ENCODE measurements around the gene SOBP.

SOBP gene

GRCh38 chr6:107585815-107586435 is 96.0 kb downstream of the SOBP start:
- DNase-seq (ENCODE audit: low read depth in 2 of 2): no peak

- DNase-seq (ENCODE audit: low read depth in 2 of 2): no peak
These were observed 97.5 kb downstream of the SOBP start for GRCh38 chr6:107587451-107587850.

GRCh38 chr6:107589199-107589598 is 99.3 kb downstream of the SOBP start:
- no peak for DNase-seq (ENCODE audit: low read depth in 2 of 2)

- no peak for DNase-seq (ENCODE audit: low read depth in 2 of 2)
These were observed 100.0 kb downstream of the SOBP start for GRCh38 chr6:107589934-107590333.

- DNase-seq (ENCODE audit: low read depth in 2 of 2): no peak
These were observed 100.5 kb downstream of the SOBP start for GRCh38 chr6:107590378-107590777.

- no peak for DNase-seq (ENCODE audit: low read depth in 2 of 2)
These were observed 101.4 kb downstream of the SOBP start for GRCh38 chr6:107591346-107591745.

GRCh38 chr6:107592806-107593205 is 102.9 kb downstream of the SOBP start:
- DNase-seq (ENCODE audit: low read depth in 2 of 2): no peak

GRCh38 chr6:107594736-107595135 is 104.8 kb downstream of the SOBP start:
- DNase-seq (ENCODE audit: low read depth in 2 of 2): no peak

GRCh38 chr6:107598091-107598490 is 108.2 kb downstream of the SOBP start:
- DNase-seq (ENCODE audit: low read depth in 2 of 2): no peak

GRCh38 chr6:107599043-107599442 is 109.1 kb downstream of the SOBP start:
- DNase-seq (ENCODE audit: low read depth in 2 of 2): no peak

- DNase-seq (ENCODE audit: low read depth in 2 of 2): no peak
These were observed 110.2 kb downstream of the SOBP start for GRCh38 chr6:107600121-107600520.

GRCh38 chr6:107600936-107601335 is 111.0 kb downstream of the SOBP start:
- peak; percentile 56 to 65 for DNase-seq (ENCODE audit: low read depth in 2 of 2)

GRCh38 chr6:107601406-107601805 is 111.5 kb downstream of the SOBP start:
- no peak for DNase-seq (ENCODE audit: low read depth in 2 of 2)

- no peak for DNase-seq (ENCODE audit: low read depth in 2 of 2)
These were observed 112.5 kb downstream of the SOBP start for GRCh38 chr6:107602321-107603005.

GRCh38 chr6:107603006-107603370 is 113.1 kb downstream of the SOBP start:
- DNase-seq (ENCODE audit: low read depth in 2 of 2): no peak

GRCh38 chr6:107604549-107604948 is 114.6 kb downstream of the SOBP start:
- DNase-seq (ENCODE audit: low read depth in 2 of 2): no peak

- no peak for DNase-seq (ENCODE audit: low read depth in 2 of 2)
These were observed 116.5 kb downstream of the SOBP start for GRCh38 chr6:107606407-107606806.

GRCh38 chr6:107607116-107607515 is 117.2 kb downstream of the SOBP start:
- no peak for DNase-seq (ENCODE audit: low read depth in 2 of 2)

GRCh38 chr6:107611094-107611810 is 121.3 kb downstream of the SOBP start:
- DNase-seq (ENCODE audit: low read depth in 2 of 2): no peak

GRCh38 chr6:107612762-107613415 is 123.0 kb downstream of the SOBP start:
- DNase-seq (ENCODE audit: low read depth in 2 of 2): no peak

GRCh38 chr6:107613651-107614379 is 123.9 kb downstream of the SOBP start:
- DNase-seq (ENCODE audit: low read depth in 2 of 2): no peak

- DNase-seq (ENCODE audit: low read depth in 2 of 2): no peak
These were observed 124.9 kb downstream of the SOBP start for GRCh38 chr6:107614828-107615227.

All from fibroblast of skin of left biceps (primary cell).